ENCODE results near the gene PLA2G2F.

Gene PLA2G2F

DNA sequence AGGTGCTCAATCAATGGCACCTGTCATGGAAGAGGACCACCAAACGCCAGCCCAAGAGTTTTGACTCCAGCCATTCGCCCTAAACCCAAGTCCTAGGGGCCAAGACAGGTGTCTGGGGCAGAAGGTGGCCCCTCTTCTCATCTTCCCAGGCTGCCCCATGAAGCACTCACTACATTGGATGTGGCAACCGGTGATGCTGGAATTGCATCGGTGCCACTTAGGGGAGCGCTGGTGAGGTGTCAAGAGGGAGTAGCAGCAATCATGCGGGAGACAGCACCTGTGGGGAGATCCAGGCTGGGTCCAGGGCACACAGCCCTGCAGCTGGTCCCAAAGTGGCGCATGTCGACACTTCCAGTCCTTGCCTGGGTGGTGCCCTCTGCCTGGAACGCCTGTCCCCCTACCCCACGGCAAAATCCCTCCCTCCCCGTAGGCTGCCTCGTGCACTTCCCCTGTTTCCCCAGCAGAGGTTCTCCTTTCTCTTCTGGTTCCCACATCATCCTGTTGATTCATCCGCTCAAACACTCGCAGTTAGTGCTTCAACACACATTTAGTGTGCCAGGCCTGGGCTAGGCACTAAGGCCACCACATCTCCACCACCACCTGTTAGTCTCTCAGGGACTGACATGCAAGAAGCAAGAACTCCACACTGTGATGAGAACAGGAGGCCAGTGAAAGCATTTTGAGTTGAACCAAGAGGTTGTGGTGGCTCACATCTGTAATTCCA is 38.3 kb upstream of the PLA2G2F start:
- H3K9me3 ChIP-seq (ENCODE audit: control insufficient read depth in 2 of 2, low read length in 2 of 2) = peaks cover 0 to 7% of the 10 kb centered on the region in 2 donors
- no peak overlapping the region for H3K27ac ChIP-seq (ENCODE audit: low read length)

GRCh38 chr1:20102875-20103274 is 36.2 kb upstream of the PLA2G2F start:
- no peaks in the 10 kb centered on the region for H3K9me3 ChIP-seq (ENCODE audit: control insufficient read depth in 2 of 2, low read length in 2 of 2)
- no peaks in the 10 kb centered on the region for H3K4me1 ChIP-seq (ENCODE audit: control insufficient read depth, insufficient read depth, low read length)
- no peak overlapping the region for H3K9ac ChIP-seq (ENCODE audit: low read length in 2 of 2)
- no peaks in the 10 kb centered on the region for H3K36me3 ChIP-seq (ENCODE audit: control insufficient read depth in 2 of 2, insufficient read depth in 2 of 2, low read length in 2 of 2)
- peaks cover 0 to 3% of the 10 kb centered on the region in 2 donors for H3K27me3 ChIP-seq (ENCODE audit: control insufficient read depth in 1 of 2, insufficient read depth in 2 of 2, low read length in 2 of 2)
- no peak overlapping the region for H3K4me3 ChIP-seq (ENCODE audit: low read length in 2 of 2)
- no peak overlapping the region for H3K27ac ChIP-seq (ENCODE audit: low read length)

More for the DNA sequence above, 38.3 kb upstream of the PLA2G2F start:
- H3K36me3 ChIP-seq (ENCODE audit: control insufficient read depth in 2 of 2, insufficient read depth in 2 of 2, low read length in 2 of 2) = no peaks in the 10 kb centered on the region
- no peak overlapping the region for H3K4me3 ChIP-seq (ENCODE audit: low read length in 2 of 2)
- H3K9ac ChIP-seq (ENCODE audit: low read length in 2 of 2) = peak overlapping the region in 1 of 2 donors; percentile 5
- no peaks in the 10 kb centered on the region for H3K4me1 ChIP-seq (ENCODE audit: control insufficient read depth, insufficient read depth, low read length)
- H3K27me3 ChIP-seq (ENCODE audit: control insufficient read depth in 1 of 2, insufficient read depth in 2 of 2, low read length in 2 of 2) = peaks cover 0 to 3% of the 10 kb centered on the region in 2 donors

DNA sequence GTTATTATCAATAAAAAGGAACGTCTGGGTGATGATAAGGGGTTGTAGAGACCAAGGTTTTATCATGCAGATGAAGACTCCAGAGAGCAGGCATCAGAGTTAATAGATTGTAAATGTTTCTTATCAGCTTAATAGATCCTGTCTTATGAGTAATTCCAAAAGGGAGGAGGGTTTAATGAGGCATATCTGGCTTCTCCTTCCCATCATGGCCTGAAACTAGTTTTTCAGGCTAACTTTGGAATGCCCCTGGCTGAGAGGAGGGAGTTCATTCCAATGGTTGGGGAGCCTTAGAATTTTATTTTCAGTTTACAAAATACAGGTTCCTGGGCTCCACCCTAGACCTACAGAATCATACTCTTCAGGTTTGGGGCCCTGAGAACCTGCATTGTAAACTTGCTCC is 33.3 kb upstream of the PLA2G2F start:
- Histone ChIP-seq H3K9me3 (ENCODE audit: control insufficient read depth in 2 of 2, low read length in 2 of 2) (no peaks in the 10 kb centered on the region), H3K27ac (ENCODE audit: low read length) (no peak overlapping the region), H3K4me1 (ENCODE audit: control insufficient read depth, insufficient read depth, low read length) (peaks cover 2% of the 10 kb centered on the region), H3K9ac (ENCODE audit: low read length in 2 of 2) (no peak overlapping the region), H3K4me3 (ENCODE audit: low read length in 2 of 2) (no peak overlapping the region), H3K27me3 (ENCODE audit: control insufficient read depth in 1 of 2, insufficient read depth in 2 of 2, low read length in 2 of 2) (peaks cover 0 to 3% of the 10 kb centered on the region in 2 donors), H3K36me3 (ENCODE audit: control insufficient read depth in 2 of 2, insufficient read depth in 2 of 2, low read length in 2 of 2) (no peaks in the 10 kb centered on the region)

GRCh38 chr1:20107351-20107750 is 31.8 kb upstream of the PLA2G2F start:
- Histone ChIP-seq H3K27me3 (ENCODE audit: control insufficient read depth in 1 of 2, insufficient read depth in 2 of 2, low read length in 2 of 2) (no peaks in the 10 kb centered on the region), H3K4me3 (ENCODE audit: low read length in 2 of 2) (no peak overlapping the region), H3K4me1 (ENCODE audit: control insufficient read depth, insufficient read depth, low read length) (peaks cover 2% of the 10 kb centered on the region), H3K27ac (ENCODE audit: low read length) (no peak overlapping the region), H3K36me3 (ENCODE audit: control insufficient read depth in 2 of 2, insufficient read depth in 2 of 2, low read length in 2 of 2) (no peaks in the 10 kb centered on the region), H3K9ac (ENCODE audit: low read length in 2 of 2) (no peak overlapping the region), H3K9me3 (ENCODE audit: control insufficient read depth in 2 of 2, low read length in 2 of 2) (no peaks in the 10 kb centered on the region)

- no peak overlapping the region for H3K27ac ChIP-seq (ENCODE audit: low read length)
- H3K9me3 ChIP-seq (ENCODE audit: control insufficient read depth in 2 of 2, low read length in 2 of 2) = no peaks in the 10 kb centered on the region
- no peak overlapping the region for H3K4me3 ChIP-seq (ENCODE audit: low read length in 2 of 2)
- no peaks in the 10 kb centered on the region for H3K36me3 ChIP-seq (ENCODE audit: control insufficient read depth in 2 of 2, insufficient read depth in 2 of 2, low read length in 2 of 2)
- no peak overlapping the region for H3K9ac ChIP-seq (ENCODE audit: low read length in 2 of 2)
- H3K4me1 ChIP-seq (ENCODE audit: control insufficient read depth, insufficient read depth, low read length) = peaks cover 2% of the 10 kb centered on the region
- H3K27me3 ChIP-seq (ENCODE audit: control insufficient read depth in 1 of 2, insufficient read depth in 2 of 2, low read length in 2 of 2) = no peaks in the 10 kb centered on the region
These were observed 31.3 kb upstream of the PLA2G2F start for GRCh38 chr1:20107796-20108195.

GRCh38 chr1:20108366-20109123 is 30.6 kb upstream of the PLA2G2F start:
- no peak overlapping the region for H3K4me3 ChIP-seq (ENCODE audit: low read length in 2 of 2)
- no peaks in the 10 kb centered on the region for H3K36me3 ChIP-seq (ENCODE audit: control insufficient read depth in 2 of 2, insufficient read depth in 2 of 2, low read length in 2 of 2)
- no peaks in the 10 kb centered on the region for H3K9me3 ChIP-seq (ENCODE audit: control insufficient read depth in 2 of 2, low read length in 2 of 2)
- H3K4me1 ChIP-seq (ENCODE audit: control insufficient read depth, insufficient read depth, low read length) = peaks cover 2% of the 10 kb centered on the region
- H3K9ac ChIP-seq (ENCODE audit: low read length in 2 of 2) = no peak overlapping the region
- peaks cover 0 to 4% of the 10 kb centered on the region in 2 donors for H3K27me3 ChIP-seq (ENCODE audit: control insufficient read depth in 1 of 2, insufficient read depth in 2 of 2, low read length in 2 of 2)
- H3K27ac ChIP-seq (ENCODE audit: low read length) = no peak overlapping the region

GRCh38 chr1:20109223-20109856 is 29.8 kb upstream of the PLA2G2F start:
- Histone ChIP-seq H3K9ac (ENCODE audit: low read length in 2 of 2) (no peak overlapping the region), H3K27me3 (ENCODE audit: control insufficient read depth in 1 of 2, insufficient read depth in 2 of 2, low read length in 2 of 2) (peaks cover 4 to 5% of the 10 kb centered on the region in 2 donors), H3K36me3 (ENCODE audit: control insufficient read depth in 2 of 2, insufficient read depth in 2 of 2, low read length in 2 of 2) (no peaks in the 10 kb centered on the region), H3K9me3 (ENCODE audit: control insufficient read depth in 2 of 2, low read length in 2 of 2) (no peaks in the 10 kb centered on the region), H3K4me1 (ENCODE audit: control insufficient read depth, insufficient read depth, low read length) (peaks cover 2% of the 10 kb centered on the region), H3K4me3 (ENCODE audit: low read length in 2 of 2) (no peak overlapping the region), H3K27ac (ENCODE audit: low read length) (no peak overlapping the region)

- Histone ChIP-seq H3K4me1 (ENCODE audit: control insufficient read depth, insufficient read depth, low read length) (peaks cover 2% of the 10 kb centered on the region), H3K4me3 (ENCODE audit: low read length in 2 of 2) (no peak overlapping the region), H3K36me3 (ENCODE audit: control insufficient read depth in 2 of 2, insufficient read depth in 2 of 2, low read length in 2 of 2) (no peaks in the 10 kb centered on the region), H3K9me3 (ENCODE audit: control insufficient read depth in 2 of 2, low read length in 2 of 2) (no peaks in the 10 kb centered on the region), H3K27me3 (ENCODE audit: control insufficient read depth in 1 of 2, insufficient read depth in 2 of 2, low read length in 2 of 2) (peaks cover 5 to 8% of the 10 kb centered on the region in 2 donors), H3K9ac (ENCODE audit: low read length in 2 of 2) (no peak overlapping the region), H3K27ac (ENCODE audit: low read length) (no peak overlapping the region)
These were observed 28.4 kb upstream of the PLA2G2F start for GRCh38 chr1:20110679-20111078.

GRCh38 chr1:20111452-20111851 is 27.7 kb upstream of the PLA2G2F start:
- H3K9me3 ChIP-seq (ENCODE audit: control insufficient read depth in 2 of 2, low read length in 2 of 2) = no peaks in the 10 kb centered on the region
- H3K27ac ChIP-seq (ENCODE audit: low read length) = no peak overlapping the region
- H3K9ac ChIP-seq (ENCODE audit: low read length in 2 of 2) = no peak overlapping the region
- H3K36me3 ChIP-seq (ENCODE audit: control insufficient read depth in 2 of 2, insufficient read depth in 2 of 2, low read length in 2 of 2) = no peaks in the 10 kb centered on the region
- peaks cover 2% of the 10 kb centered on the region for H3K4me1 ChIP-seq (ENCODE audit: control insufficient read depth, insufficient read depth, low read length)
- H3K27me3 ChIP-seq (ENCODE audit: control insufficient read depth in 1 of 2, insufficient read depth in 2 of 2, low read length in 2 of 2) = peaks cover 5 to 11% of the 10 kb centered on the region in 2 donors
- no peak overlapping the region for H3K4me3 ChIP-seq (ENCODE audit: low read length in 2 of 2)

- Histone ChIP-seq H3K27ac (ENCODE audit: low read length) (no peak overlapping the region), H3K27me3 (ENCODE audit: control insufficient read depth in 1 of 2, insufficient read depth in 2 of 2, low read length in 2 of 2) (peaks cover 5 to 11% of the 10 kb centered on the region in 2 donors), H3K9me3 (ENCODE audit: control insufficient read depth in 2 of 2, low read length in 2 of 2) (no peaks in the 10 kb centered on the region), H3K4me1 (ENCODE audit: control insufficient read depth, insufficient read depth, low read length) (peaks cover 2% of the 10 kb centered on the region), H3K9ac (ENCODE audit: low read length in 2 of 2) (no peak overlapping the region), H3K4me3 (ENCODE audit: low read length in 2 of 2) (no peak overlapping the region), H3K36me3 (ENCODE audit: control insufficient read depth in 2 of 2, insufficient read depth in 2 of 2, low read length in 2 of 2) (no peaks in the 10 kb centered on the region)
These were observed 26.7 kb upstream of the PLA2G2F start for GRCh38 chr1:20112279-20113000.
